A549 (cell line): ENCODE measurements around the gene UBQLN1.

ENCODE experiments used
- KDM5A ChIP-seq: fragments of 200-600 bp; sonication (generic); IDR thresholded peaks from 2 replicates; pipeline ENCODE4 v1.6.1; 2016; ENCODE audit warnings: antibody characterized with exemption, mild to moderate bottlenecking
- POLR2A ChIP-seq: IDR thresholded peaks from 2 replicates; pipeline ENCODE4 v1.6.1; 2012; ENCODE audit warnings: mild to moderate bottlenecking, low read length
- POLR2AphosphoS2 ChIP-seq: conservative IDR thresholded peaks from 2 replicates; pipeline ENCODE4 v1.6.1; 2012; ENCODE audit warnings: low read length, improper control_type of control experiment, inconsistent platforms
- RAD21 ChIP-seq, 2 experiments: fragments of >200 bp in 1 of 2; sonication (Bioruptor Twin) in 1 of 2; formaldehyde crosslinking in 1 of 2; IDR thresholded peaks in 1 of 2; conservative IDR thresholded peaks in 1 of 2; 2 replicates in 1 of 2; 3 replicates in 1 of 2; pipeline ENCODE4 v1.6.1; 2012 to 2018; ENCODE audit warnings: inconsistent platforms in 1 of 2
- RNF2 ChIP-seq: fragments of 200-600 bp; sonication (generic); IDR thresholded peaks from 2 replicates; pipeline ENCODE4 v1.6.1; 2016; ENCODE audit warnings: low read depth, mild to moderate bottlenecking, antibody characterized with exemption, moderate library complexity, borderline replicate concordance
- ZC3H11A ChIP-seq: fragments of 450-650 bp; IDR thresholded peaks from 2 replicates; pipeline ENCODE4 v1.6.1; 2014; ENCODE audit warnings: antibody characterized with exemption, mild to moderate bottlenecking
- ZFP36 ChIP-seq: fragments of 450-650 bp; IDR thresholded peaks from 2 replicates; pipeline ENCODE4 v1.6.1; 2014; ENCODE audit warnings: borderline replicate concordance; ENCODE audit not compliant: partially characterized antibody
- TF ChIP-seq, protein P1 (sequence below): fragments of 450-650 bp; IDR thresholded peaks from 2 replicates; pipeline ENCODE4 v1.6.1; 2014; ENCODE audit warnings: antibody characterized with exemption
- TF ChIP-seq, protein P2 (sequence below): fragments of >200 bp; sonication (Bioruptor Twin); formaldehyde crosslinking; IDR thresholded peaks from 3 replicates; pipeline ENCODE4 v1.5.1; 2016
- TF ChIP-seq, protein P3 (sequence below): IDR thresholded peaks from 2 replicates; pipeline ENCODE4 v1.6.1; 2012

DNA sequence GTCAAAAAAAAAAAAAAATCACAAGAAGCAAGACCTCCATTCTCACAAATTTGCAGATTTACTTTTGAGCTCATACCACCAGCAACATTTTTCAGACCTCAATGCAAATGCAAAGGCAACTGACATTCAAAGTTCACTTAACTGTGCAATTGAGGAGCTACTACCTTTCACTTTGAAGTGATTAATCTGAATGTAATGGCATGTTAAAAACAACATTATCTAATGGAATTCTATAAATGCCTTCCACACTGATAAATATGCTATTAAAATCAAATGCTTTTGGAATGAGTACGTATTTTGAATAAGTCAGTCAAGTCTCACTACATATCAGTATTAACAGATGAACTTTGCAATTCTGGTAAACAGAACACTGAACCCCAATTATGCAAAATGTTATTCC is 32.3 kb downstream of the UBQLN1 start:
- TF ChIP-seq, protein P1, sequence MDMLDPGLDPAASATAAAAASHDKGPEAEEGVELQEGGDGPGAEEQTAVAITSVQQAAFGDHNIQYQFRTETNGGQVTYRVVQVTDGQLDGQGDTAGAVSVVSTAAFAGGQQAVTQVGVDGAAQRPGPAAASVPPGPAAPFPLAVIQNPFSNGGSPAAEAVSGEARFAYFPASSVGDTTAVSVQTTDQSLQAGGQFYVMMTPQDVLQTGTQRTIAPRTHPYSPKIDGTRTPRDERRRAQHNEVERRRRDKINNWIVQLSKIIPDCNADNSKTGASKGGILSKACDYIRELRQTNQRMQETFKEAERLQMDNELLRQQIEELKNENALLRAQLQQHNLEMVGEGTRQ, result no peak
- no peak for TF ChIP-seq POLR2A
- TF ChIP-seq ZFP36, result no peak
- TF ChIP-seq RAD21 (conservative IDR thresholded peaks at IDR 0.05 in 1 of 2, IDR thresholded peaks at IDR 0.05 in 1 of 2), result no peak
- TF ChIP-seq, protein P2, sequence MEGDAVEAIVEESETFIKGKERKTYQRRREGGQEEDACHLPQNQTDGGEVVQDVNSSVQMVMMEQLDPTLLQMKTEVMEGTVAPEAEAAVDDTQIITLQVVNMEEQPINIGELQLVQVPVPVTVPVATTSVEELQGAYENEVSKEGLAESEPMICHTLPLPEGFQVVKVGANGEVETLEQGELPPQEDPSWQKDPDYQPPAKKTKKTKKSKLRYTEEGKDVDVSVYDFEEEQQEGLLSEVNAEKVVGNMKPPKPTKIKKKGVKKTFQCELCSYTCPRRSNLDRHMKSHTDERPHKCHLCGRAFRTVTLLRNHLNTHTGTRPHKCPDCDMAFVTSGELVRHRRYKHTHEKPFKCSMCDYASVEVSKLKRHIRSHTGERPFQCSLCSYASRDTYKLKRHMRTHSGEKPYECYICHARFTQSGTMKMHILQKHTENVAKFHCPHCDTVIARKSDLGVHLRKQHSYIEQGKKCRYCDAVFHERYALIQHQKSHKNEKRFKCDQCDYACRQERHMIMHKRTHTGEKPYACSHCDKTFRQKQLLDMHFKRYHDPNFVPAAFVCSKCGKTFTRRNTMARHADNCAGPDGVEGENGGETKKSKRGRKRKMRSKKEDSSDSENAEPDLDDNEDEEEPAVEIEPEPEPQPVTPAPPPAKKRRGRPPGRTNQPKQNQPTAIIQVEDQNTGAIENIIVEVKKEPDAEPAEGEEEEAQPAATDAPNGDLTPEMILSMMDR, result no peak
- TF ChIP-seq, protein P3, sequence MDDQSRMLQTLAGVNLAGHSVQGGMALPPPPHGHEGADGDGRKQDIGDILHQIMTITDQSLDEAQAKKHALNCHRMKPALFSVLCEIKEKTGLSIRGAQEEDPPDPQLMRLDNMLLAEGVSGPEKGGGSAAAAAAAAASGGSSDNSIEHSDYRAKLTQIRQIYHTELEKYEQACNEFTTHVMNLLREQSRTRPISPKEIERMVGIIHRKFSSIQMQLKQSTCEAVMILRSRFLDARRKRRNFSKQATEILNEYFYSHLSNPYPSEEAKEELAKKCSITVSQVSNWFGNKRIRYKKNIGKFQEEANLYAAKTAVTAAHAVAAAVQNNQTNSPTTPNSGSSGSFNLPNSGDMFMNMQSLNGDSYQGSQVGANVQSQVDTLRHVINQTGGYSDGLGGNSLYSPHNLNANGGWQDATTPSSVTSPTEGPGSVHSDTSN, result no peak
- TF ChIP-seq POLR2AphosphoS2, result no peak
- no peak for TF ChIP-seq ZC3H11A
- TF ChIP-seq RNF2, result no peak
- TF ChIP-seq KDM5A, result no peak
